Esophagus squamous epithelium (tissue), 4 donors: ENCODE results near the gene SARNP.

Experiments used
- POLR2A ChIP-seq, 4 donors: fragments of 450-650 bp; IDR thresholded peaks; one replicate each; pipeline ENCODE4 v1.6.1; 2017; ENCODE audit warnings: antibody characterized with exemption in 4 of 4, mild to moderate bottlenecking in 4 of 4, moderate library complexity in 3 of 4
- TF ChIP-seq, protein P1 (sequence below), 6 experiments: fragments of 450-650 bp in 4 of 6; fragments of 200-600 bp in 2 of 6; sonication (generic) in 2 of 6; IDR thresholded peaks; one replicate each; pipeline ENCODE4 v1.5.1; 2016 to 2019; ENCODE audit warnings: antibody characterized with exemption in 6 of 6, mild to moderate bottlenecking in 4 of 6, moderate library complexity in 4 of 6

DNA sequence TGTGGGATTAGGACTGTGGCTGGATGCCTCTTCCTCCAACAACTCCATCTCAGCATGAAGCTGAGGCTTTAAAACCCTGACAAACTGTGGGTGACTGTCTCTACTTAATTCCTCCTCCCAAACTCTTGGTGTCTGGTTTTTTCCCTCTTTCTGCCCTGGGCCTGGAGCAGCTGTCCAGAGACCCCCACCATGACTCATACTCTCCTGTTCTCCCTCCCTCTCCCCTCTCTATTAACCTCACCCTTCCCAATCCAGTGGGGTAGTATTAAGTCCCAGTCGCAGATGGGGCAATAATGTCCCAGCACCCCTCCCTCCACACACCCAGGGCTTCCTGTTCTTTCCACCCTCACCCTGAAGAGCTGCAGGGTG lies 13.9 kb upstream of the SARNP start:
- TF ChIP-seq, protein P1, sequence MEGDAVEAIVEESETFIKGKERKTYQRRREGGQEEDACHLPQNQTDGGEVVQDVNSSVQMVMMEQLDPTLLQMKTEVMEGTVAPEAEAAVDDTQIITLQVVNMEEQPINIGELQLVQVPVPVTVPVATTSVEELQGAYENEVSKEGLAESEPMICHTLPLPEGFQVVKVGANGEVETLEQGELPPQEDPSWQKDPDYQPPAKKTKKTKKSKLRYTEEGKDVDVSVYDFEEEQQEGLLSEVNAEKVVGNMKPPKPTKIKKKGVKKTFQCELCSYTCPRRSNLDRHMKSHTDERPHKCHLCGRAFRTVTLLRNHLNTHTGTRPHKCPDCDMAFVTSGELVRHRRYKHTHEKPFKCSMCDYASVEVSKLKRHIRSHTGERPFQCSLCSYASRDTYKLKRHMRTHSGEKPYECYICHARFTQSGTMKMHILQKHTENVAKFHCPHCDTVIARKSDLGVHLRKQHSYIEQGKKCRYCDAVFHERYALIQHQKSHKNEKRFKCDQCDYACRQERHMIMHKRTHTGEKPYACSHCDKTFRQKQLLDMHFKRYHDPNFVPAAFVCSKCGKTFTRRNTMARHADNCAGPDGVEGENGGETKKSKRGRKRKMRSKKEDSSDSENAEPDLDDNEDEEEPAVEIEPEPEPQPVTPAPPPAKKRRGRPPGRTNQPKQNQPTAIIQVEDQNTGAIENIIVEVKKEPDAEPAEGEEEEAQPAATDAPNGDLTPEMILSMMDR (IDR thresholded peaks at IDR 0.05): no peak
- TF ChIP-seq POLR2A (IDR thresholded peaks at IDR 0.05): no peak
